AG09319 (cell line): ENCODE data around the gene SERGEF.

Source experiments
- DNase-seq: peaks from one replicate; pipeline ENCODE4 v3.0.0-alpha.2; 2010; ENCODE audit warnings: low read depth; ENCODE audit errors: extremely low read depth
- CTCF ChIP-seq: IDR thresholded peaks from 2 replicates; pipeline ENCODE4 v1.5.1; 2011; ENCODE audit warnings: low read depth, mild to moderate bottlenecking, inconsistent platforms, low read length, moderate library complexity

Gene SERGEF

GRCh38 chr11:17788084-17788483 lies 224.8 kb downstream of the SERGEF start:
- no peak for TF ChIP-seq CTCF
- DNase-seq, result no peak

- TF ChIP-seq CTCF, result no peak
- DNase-seq, result peak; percentile 24
Measured at GRCh38 chr11:17786824-17787525, 225.9 kb downstream of the SERGEF start.

DNA sequence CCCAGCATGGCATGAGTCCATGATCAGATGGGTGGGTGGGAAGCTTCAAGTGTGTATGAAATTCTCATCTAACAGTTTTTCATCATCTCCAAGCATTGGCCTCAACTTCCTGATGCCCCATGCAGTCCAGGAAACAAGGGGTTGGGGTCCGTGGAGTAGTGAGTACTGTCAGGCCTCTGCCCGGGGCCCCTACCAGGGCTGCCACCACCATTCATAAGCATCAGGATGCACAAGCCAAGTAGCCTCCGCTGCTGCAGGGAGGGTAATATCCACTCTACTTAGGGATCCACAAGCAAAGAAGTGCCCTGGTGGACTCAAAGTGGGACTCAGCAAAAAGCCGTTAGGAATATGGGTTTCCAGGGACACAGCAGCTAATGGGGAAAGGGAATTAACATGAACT lies 229.0 kb downstream of the SERGEF start:
- no peak for TF ChIP-seq CTCF
- no peak for DNase-seq

- TF ChIP-seq CTCF, result no peak
- DNase-seq, result no peak
Measured at GRCh38 chr11:17782603-17783337, 230.1 kb downstream of the SERGEF start.

DNA sequence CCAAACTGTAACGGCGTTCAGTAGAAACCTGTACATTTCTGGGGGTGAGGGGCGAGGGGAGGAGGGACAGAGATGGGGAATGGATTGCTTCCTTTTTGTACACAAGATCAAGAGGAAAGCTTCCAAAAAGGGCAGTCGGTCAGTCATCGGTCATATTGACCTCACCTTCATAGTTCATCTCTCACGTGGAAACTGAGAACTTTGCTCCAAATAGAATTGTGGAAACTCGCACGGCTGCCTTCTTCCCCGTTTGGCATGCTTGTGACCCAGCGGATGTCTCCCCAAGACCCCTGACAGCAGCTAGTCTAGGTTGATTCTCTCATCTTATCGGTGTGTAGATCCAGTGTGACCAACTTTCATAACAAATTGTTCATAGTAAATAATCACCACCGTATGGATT lies 230.7 kb downstream of the SERGEF start:
- no peak for TF ChIP-seq CTCF
- no peak for DNase-seq

DNA sequence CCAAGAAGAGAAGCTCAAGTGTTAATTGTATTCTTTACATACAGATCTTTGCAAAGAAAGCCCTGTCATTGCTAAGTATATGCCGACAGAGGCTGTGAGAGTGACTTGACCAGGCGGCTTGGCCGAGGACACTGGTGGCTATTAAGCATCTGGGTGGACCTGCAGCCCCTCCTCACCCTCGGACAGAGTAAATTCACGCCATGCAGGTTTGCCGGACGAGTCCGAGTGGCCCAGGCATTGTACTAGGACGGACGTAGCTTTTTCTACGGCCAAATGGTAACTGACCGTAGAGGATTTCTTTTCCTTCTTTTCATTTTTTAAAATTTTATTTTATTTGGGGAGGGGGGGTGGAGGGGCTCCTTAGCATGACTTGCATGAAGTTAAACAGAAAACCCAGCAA lies 231.2 kb downstream of the SERGEF start:
- no peak for TF ChIP-seq CTCF
- no peak for DNase-seq

DNA sequence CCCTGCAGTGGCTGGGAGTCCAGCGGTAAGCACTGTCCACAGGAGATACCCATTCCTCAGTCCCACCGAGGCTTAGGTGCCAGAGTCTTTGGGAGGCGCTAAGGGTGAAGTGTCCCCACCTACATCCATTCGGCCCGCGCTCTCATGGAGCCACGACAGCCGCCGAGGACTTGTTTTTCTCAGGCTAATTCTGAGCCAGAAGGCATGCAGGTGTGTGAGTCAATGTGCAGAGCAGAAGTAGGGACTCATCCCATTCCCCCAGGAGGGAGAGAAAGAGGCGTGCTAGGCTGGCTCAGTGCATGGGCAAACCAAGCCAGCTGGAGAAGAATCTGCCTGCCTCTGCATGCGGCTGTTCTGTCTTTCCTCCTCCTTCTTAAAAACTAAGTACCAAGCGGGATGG lies 231.6 kb downstream of the SERGEF start:
- TF ChIP-seq CTCF, result no peak
- DNase-seq, result no peak
